Progenitor cell of endocrine pancreas (in vitro differentiated cells): Measurements from ENCODE around the gene ROR1. TPM values are rescaled to one million over a fixed set of nuclear protein-coding genes. Genes with fewer than 3 reads are reported as not detected.
"Not testable (repeated sequence)": the region's sequence is repeated elsewhere in the genome, so short reads cannot be mapped to it uniquely, and the experiment has no call there.

Experiments
- DNase-seq: peaks from one replicate; pipeline ENCODE4 v3.0.0; 2021; ENCODE audit warnings: low spot score; ENCODE audit not compliant: unreplicated experiment
- H3K27ac Mint-ChIP-seq: 2 replicates; pipeline ENCODE4 v1.8.0; 2021; ENCODE audit warnings: mild to moderate bottlenecking, moderate library complexity, mixed read lengths
- H3K27me3 Mint-ChIP-seq: 2 replicates; pipeline ENCODE4 v1.8.0; 2021; ENCODE audit warnings: mixed read lengths
- H3K36me3 Mint-ChIP-seq: 2 replicates; pipeline ENCODE4 v1.8.0; 2022; ENCODE audit warnings: mixed read lengths; ENCODE audit not compliant: insufficient read depth
- H3K4me1 Mint-ChIP-seq: 2 replicates; pipeline ENCODE4 v1.8.0; 2021; ENCODE audit warnings: low read depth, mixed read lengths
- H3K4me3 Mint-ChIP-seq: 2 replicates; pipeline ENCODE4 v1.8.0; 2021; ENCODE audit warnings: low read depth, mild to moderate bottlenecking, moderate library complexity, mixed read lengths
- H3K9me3 Mint-ChIP-seq: 2 replicates; pipeline ENCODE4 v1.8.0; 2021; ENCODE audit warnings: low read depth, mixed read lengths
- total RNA-seq: library from RNA; stranded (reverse); gene quantifications from 2 replicates; pipeline ENCODE4 v1.2.1, GENCODE V29; 2021
- TF ChIP-seq, protein P1 (sequence below): fragments of 200-600 bp; sonication (generic); IDR thresholded peaks from one replicate; pipeline ENCODE4 v1.5.0; 2021; ENCODE audit warnings: antibody characterized with exemption, mild to moderate bottlenecking; ENCODE audit not compliant: unreplicated experiment

ROR1 gene
- total RNA-seq, 1 donor from 2014 or later = 63.8 TPM

DNA sequence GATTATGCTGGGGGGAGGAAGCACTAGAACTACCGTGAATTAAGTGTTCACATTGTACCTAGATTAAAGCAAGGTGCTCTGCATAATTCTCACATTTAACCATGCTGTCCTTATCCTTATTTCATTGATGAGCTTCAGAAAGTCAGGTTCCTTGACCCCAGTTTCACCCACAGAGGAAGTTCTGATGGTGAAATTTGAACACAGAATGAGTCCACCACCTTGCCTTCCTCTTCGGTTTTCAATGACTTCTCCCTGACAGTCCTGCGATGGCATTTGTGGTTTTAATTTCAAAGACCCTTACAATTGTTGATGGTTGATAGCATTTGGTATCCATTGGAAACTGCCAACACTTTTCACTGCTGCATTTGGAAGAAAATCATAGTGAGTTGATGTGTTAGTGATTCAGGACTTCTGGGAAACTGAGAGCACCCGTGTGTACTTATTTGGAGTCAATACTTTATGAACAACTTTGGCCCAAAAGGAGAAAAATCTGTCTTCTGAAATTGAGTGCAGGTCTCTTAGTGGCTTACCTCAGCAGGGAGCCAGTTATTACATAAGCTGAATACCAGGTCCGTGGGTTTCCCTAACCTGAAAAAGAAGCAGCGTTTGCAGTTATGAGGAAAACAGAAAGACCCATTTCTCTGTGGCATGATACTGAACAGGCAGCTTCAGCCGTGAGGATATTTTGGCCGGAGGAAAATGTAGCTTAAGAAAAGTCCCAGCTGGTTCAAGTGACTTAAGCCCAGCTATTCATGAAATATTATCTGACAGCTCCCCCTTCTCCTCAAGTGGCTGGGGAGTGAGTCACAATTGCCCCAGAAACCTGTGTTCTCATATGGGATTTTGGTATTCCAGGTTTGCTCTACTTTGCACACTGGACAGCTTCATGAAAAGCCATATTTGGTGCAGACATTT is 47.5 kb downstream of the ROR1 start:
- Mint-ChIP-seq H3K27me3 (no peaks in the 10 kb centered on the region), H3K27ac (no peak overlapping the region), H3K4me1 (peaks cover 23% of the 10 kb centered on the region), H3K9me3 (peaks cover 9% of the 10 kb centered on the region), H3K4me3 (no peak overlapping the region), H3K36me3 (peaks cover 11% of the 10 kb centered on the region)
- TF ChIP-seq, protein P1, sequence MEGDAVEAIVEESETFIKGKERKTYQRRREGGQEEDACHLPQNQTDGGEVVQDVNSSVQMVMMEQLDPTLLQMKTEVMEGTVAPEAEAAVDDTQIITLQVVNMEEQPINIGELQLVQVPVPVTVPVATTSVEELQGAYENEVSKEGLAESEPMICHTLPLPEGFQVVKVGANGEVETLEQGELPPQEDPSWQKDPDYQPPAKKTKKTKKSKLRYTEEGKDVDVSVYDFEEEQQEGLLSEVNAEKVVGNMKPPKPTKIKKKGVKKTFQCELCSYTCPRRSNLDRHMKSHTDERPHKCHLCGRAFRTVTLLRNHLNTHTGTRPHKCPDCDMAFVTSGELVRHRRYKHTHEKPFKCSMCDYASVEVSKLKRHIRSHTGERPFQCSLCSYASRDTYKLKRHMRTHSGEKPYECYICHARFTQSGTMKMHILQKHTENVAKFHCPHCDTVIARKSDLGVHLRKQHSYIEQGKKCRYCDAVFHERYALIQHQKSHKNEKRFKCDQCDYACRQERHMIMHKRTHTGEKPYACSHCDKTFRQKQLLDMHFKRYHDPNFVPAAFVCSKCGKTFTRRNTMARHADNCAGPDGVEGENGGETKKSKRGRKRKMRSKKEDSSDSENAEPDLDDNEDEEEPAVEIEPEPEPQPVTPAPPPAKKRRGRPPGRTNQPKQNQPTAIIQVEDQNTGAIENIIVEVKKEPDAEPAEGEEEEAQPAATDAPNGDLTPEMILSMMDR = no peak
- no peak for DNase-seq

DNA sequence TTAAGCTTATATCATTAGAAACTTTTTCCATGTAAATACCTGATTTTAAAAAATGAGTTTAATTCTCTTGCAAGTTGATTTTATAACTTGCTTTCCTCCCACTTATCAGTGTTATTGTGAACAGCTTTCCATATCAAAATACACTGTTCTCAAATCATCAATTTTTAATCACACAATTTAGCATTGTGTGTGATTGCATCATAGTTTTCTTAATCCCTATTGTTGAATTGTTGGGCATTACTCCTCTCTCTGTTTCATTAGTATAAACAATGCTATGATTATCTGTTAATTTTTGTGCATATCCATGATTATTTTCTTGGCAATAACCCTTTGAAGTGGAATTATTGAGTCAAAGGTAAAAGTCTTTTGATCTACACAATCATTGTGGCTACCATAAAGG is 48.7 kb downstream of the ROR1 start:
- Mint-ChIP-seq H3K4me3 (no peak overlapping the region), H3K4me1 (peaks cover 20% of the 10 kb centered on the region), H3K36me3 (peaks cover 7% of the 10 kb centered on the region), H3K27ac (no peak overlapping the region), H3K9me3 (peaks cover 7% of the 10 kb centered on the region), H3K27me3 (no peaks in the 10 kb centered on the region)
- no peak for DNase-seq
- TF ChIP-seq, protein P1 = no peak

DNA sequence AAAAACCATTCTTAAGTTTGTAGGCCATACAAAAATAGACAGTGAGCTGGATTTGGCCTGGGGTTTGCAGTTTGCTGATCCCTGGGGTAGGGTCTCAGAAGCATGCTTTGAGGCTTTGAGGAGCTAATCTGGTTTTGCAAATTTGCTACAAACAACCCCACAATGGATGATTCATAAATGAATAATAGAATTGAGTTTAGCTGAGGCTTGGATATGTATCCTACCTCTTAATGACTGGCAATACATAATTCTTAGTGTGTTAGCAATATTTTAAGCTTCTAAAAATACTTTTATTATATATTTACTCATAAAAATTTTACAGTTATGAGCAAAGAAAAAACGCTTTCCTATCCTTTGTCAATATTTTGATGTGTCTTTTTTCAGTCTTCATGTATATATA is 50.6 kb downstream of the ROR1 start:
- no peak for DNase-seq
- Mint-ChIP-seq H3K27ac (no peak overlapping the region), H3K9me3 (peaks cover 7% of the 10 kb centered on the region), H3K27me3 (no peaks in the 10 kb centered on the region), H3K36me3 (peaks cover 5% of the 10 kb centered on the region), H3K4me1 (peaks cover 20% of the 10 kb centered on the region), H3K4me3 (no peak overlapping the region)
- TF ChIP-seq, protein P1 = no peak

DNA sequence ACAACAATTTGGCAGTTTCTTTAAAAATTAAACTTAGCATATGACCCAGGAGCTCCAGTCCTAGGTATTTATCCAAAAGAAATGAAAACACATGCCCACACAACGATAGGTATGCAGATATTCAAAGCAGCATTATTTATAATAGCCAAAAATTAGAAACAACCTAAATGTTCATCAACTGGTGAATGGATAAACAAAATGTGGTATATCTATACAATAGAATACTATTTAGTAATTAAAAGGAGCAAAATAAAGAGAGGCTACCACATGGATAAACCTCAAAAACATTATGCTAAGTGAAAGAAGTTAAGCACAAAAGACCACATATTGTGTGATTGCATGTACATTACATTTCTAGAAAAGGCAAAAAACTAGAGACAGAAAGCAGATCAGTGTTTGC is 51.3 kb downstream of the ROR1 start:
- H3K36me3 Mint-ChIP-seq = peaks cover 5% of the 10 kb centered on the region
- TF ChIP-seq, protein P1 = no peak
- DNase-seq = no peak
- no peaks in the 10 kb centered on the region for H3K27me3 Mint-ChIP-seq
- peaks cover 7% of the 10 kb centered on the region for H3K9me3 Mint-ChIP-seq
- peaks cover 20% of the 10 kb centered on the region for H3K4me1 Mint-ChIP-seq
- no peak overlapping the region for H3K27ac Mint-ChIP-seq
- no peak overlapping the region for H3K4me3 Mint-ChIP-seq

DNA sequence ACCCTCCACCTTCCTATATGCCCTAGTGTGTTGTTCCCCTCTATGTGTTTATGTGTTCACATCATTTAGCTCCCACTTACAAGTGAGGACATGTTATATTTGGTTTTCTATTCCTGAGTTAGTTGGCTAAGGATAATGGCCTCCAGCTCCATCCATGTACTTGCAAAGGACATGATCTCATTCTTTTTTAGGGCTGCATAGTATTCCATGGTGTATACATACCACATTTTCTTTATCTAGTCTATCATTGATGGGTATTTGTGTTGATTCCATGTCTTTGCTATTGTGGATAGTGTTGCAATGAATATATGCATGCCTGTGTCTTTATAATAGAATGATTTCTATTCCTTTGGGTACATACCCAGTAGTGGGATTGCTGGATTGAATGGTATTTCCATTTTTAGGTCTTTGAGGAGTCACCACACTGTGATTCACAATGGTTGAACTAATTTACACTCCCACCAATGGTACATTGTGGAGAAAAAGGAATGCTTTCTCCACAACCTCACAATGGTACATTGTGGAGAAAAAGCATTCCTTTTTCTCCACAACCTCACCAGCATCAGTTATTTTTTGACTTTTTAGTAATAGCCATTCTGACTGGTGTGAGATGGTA is 52.5 kb downstream of the ROR1 start:
- not testable (repeated sequence) for H3K27me3 Mint-ChIP-seq, H3K9me3 Mint-ChIP-seq, H3K36me3 Mint-ChIP-seq, H3K27ac Mint-ChIP-seq, DNase-seq, H3K4me3 Mint-ChIP-seq
- peaks cover 22% of the 10 kb centered on the region for H3K4me1 Mint-ChIP-seq
